GM12891 (cell line): ENCODE measurements around the gene GALNT6.

Experiments
- POLR2A ChIP-seq: IDR thresholded peaks from 2 replicates; pipeline ENCODE4 v1.6.1; 2011; ENCODE audit warnings: low read depth, low read length, control low read depth
- POLR2AphosphoS5 ChIP-seq: IDR thresholded peaks from 2 replicates; pipeline ENCODE4 v1.6.1; 2011; ENCODE audit warnings: low read depth, low read length, control low read depth
- POU2F2 ChIP-seq: IDR thresholded peaks from 2 replicates; pipeline ENCODE4 v1.6.1; 2011; ENCODE audit warnings: low read depth, mild to moderate bottlenecking, control low read depth, low read length, moderate library complexity
- SPI1 ChIP-seq: IDR thresholded peaks from 2 replicates; pipeline ENCODE4 v1.6.1; 2011; ENCODE audit warnings: low read depth, low read length, control low read depth
- TAF1 ChIP-seq: IDR thresholded peaks from 2 replicates; pipeline ENCODE4 v1.6.1; 2011; ENCODE audit warnings: low read depth, low read length, control low read depth

- TF ChIP-seq POLR2A: no peak
- TF ChIP-seq POLR2AphosphoS5: no peak
- TF ChIP-seq TAF1: no peak
- TF ChIP-seq POU2F2: 0 out of 2 replicates have a peak, but pooled peaks have one; percentile 30
- no peak for TF ChIP-seq SPI1
Observed at GRCh38 chr12:51393676-51394545, 2.7 kb upstream of the GALNT6 start.
